MM.1S (cell line): ENCODE data around the gene IPMK.
A peak's percentile ranks its signal among the peaks of the same experiment; 100 is the strongest.
"Not testable (repeated sequence)": the region's sequence is repeated elsewhere in the genome, so short reads cannot be mapped to it uniquely, and the experiment has no call there.

ENCODE experiments used
- DNase-seq: peaks from one replicate; pipeline ENCODE4 v3.0.0-alpha.2; 2015
- H2AFZ ChIP-seq: fragments of 300-600 bp; sonication (generic); 2 replicates; pipeline ENCODE4 v1.6.0; 2016; ENCODE audit warnings: antibody characterized with exemption, low read length
- H3F3A ChIP-seq: fragments of 300-600 bp; sonication (generic); 2 replicates; pipeline ENCODE4 v1.6.1; 2016; ENCODE audit warnings: mild to moderate bottlenecking, antibody characterized with exemption, low read length, moderate library complexity, mixed read lengths; ENCODE audit not compliant: insufficient read depth
- H3K27ac ChIP-seq: fragments of 300-600 bp; sonication (generic); 2 replicates; pipeline ENCODE4 v1.5.1; 2016; ENCODE audit warnings: mild to moderate bottlenecking, low read length
- H3K27me3 ChIP-seq: fragments of 300-600 bp; sonication (generic); replicated peaks from 2 replicates; pipeline ENCODE4 v1.6.0; 2016; ENCODE audit warnings: low read length; ENCODE audit not compliant: insufficient read depth
- H3K36me3 ChIP-seq: fragments of 300-600 bp; sonication (generic); replicated peaks from 2 replicates; pipeline ENCODE4 v1.6.1; 2016; ENCODE audit warnings: mild to moderate bottlenecking, low read length, mixed read lengths; ENCODE audit not compliant: insufficient read depth
- H3K4me1 ChIP-seq: fragments of 300-600 bp; sonication (generic); 2 replicates; pipeline ENCODE4 v1.6.1; 2016; ENCODE audit warnings: low read length, mixed read lengths
- H3K4me2 ChIP-seq: fragments of 300-600 bp; sonication (generic); 2 replicates; pipeline ENCODE4 v1.6.0; 2016; ENCODE audit warnings: low read depth, low read length
- H3K4me3 ChIP-seq: fragments of 300-600 bp; sonication (generic); 2 replicates; pipeline ENCODE4 v1.5.1; 2016; ENCODE audit warnings: low read length, mixed read lengths
- H3K79me2 ChIP-seq: fragments of 300-600 bp; sonication (generic); 2 replicates; pipeline ENCODE4 v1.6.1; 2016; ENCODE audit warnings: mixed run types, low read length, mixed read lengths
- H3K9ac ChIP-seq: fragments of 300-600 bp; sonication (generic); 2 replicates; pipeline ENCODE4 v1.6.1; 2016; ENCODE audit warnings: low read length, mixed read lengths
- H3K9me2 ChIP-seq: fragments of 300-600 bp; sonication (generic); replicated peaks from 2 replicates; pipeline ENCODE4 v1.6.1; 2016; ENCODE audit warnings: mild to moderate bottlenecking, low read length, mixed read lengths; ENCODE audit not compliant: insufficient read depth
- H3K9me3 ChIP-seq: fragments of 300-600 bp; sonication (generic); replicated peaks from 2 replicates; pipeline ENCODE4 v1.6.1; 2016; ENCODE audit warnings: mild to moderate bottlenecking, low read length, mixed read lengths; ENCODE audit not compliant: insufficient read depth
- H4K20me1 ChIP-seq: fragments of 300-600 bp; sonication (generic); 2 replicates; pipeline ENCODE4 v1.6.1; 2016; ENCODE audit warnings: mild to moderate bottlenecking, low read length, moderate library complexity, mixed read lengths; ENCODE audit not compliant: insufficient read depth
- CTCF ChIP-seq: fragments of 300-600 bp; sonication (generic); IDR thresholded peaks from 2 replicates; pipeline ENCODE4 v1.5.1; 2016; ENCODE audit warnings: antibody characterized with exemption, low read length, mixed read lengths
- EZH2 ChIP-seq: fragments of 300-600 bp; sonication (generic); optimal IDR thresholded peaks from 2 replicates; pipeline ENCODE3; 2017; ENCODE audit warnings: low read depth, mild to moderate bottlenecking, antibody characterized with exemption, low read length, mixed read lengths
- EZH2phosphoT487 ChIP-seq: fragments of 300-600 bp; sonication (generic); IDR thresholded peaks from 2 replicates; pipeline ENCODE4 v1.6.1; 2018; ENCODE audit warnings: antibody characterized with exemption, low read length

Gene IPMK

GRCh38 chr10:58258977-58259692, 8.6 kb downstream of the IPMK start:
- no peak for DNase-seq
- Histone ChIP-seq H3K9me3 (no peaks in the 10 kb centered on the region), H3K4me2 (no peak overlapping the region), H3K27me3 (no peaks in the 10 kb centered on the region), H3K27ac (no peak overlapping the region), H3K9ac (no peak overlapping the region), H4K20me1 (no peaks in the 10 kb centered on the region), H3K4me3 (no peak overlapping the region), H3K4me1 (no peaks in the 10 kb centered on the region), H3F3A (no peaks in the 10 kb centered on the region), H3K79me2 (peaks cover 48% of the 10 kb centered on the region), H3K36me3 (no peaks in the 10 kb centered on the region), H3K9me2 (no peaks in the 10 kb centered on the region), H2AFZ (no peak overlapping the region)
- TF ChIP-seq EZH2 (no peak), EZH2phosphoT487 (no peak), CTCF (peak; percentile 12; the same call in 1 of the 2 replicates)

- H3K36me3 ChIP-seq, H3K9me3 ChIP-seq, H3F3A ChIP-seq, H3K4me1 ChIP-seq, H3K9ac ChIP-seq, H3K9me2 ChIP-seq, H3K27me3 ChIP-seq, DNase-seq, H3K4me3 ChIP-seq, H3K27ac ChIP-seq, H4K20me1 ChIP-seq, H2AFZ ChIP-seq, H3K4me2 ChIP-seq: not testable (repeated sequence)
- H3K79me2 ChIP-seq: peaks cover 25% of the 10 kb centered on the region
Observed at GRCh38 chr10:58256013-58256780, 11.5 kb downstream of the IPMK start.

GRCh38 chr10:58254644-58255043, 13.1 kb downstream of the IPMK start:
- Histone ChIP-seq H2AFZ (no peak overlapping the region), H3K4me3 (no peak overlapping the region), H3K4me1 (no peaks in the 10 kb centered on the region), H3F3A (no peaks in the 10 kb centered on the region), H3K27ac (no peak overlapping the region), H3K79me2 (peaks cover 10% of the 10 kb centered on the region), H3K9ac (no peak overlapping the region), H3K9me2 (no peaks in the 10 kb centered on the region), H3K36me3 (no peaks in the 10 kb centered on the region), H4K20me1 (no peaks in the 10 kb centered on the region), H3K9me3 (no peaks in the 10 kb centered on the region), H3K4me2 (no peak overlapping the region), H3K27me3 (no peaks in the 10 kb centered on the region)
- TF ChIP-seq EZH2: no peak
- TF ChIP-seq EZH2phosphoT487: no peak
- TF ChIP-seq CTCF: no peak
- no peak for DNase-seq

GRCh38 chr10:58253184-58253583, 14.5 kb downstream of the IPMK start:
- Histone ChIP-seq H3K4me2 (no peak overlapping the region), H4K20me1 (no peaks in the 10 kb centered on the region), H3K4me1 (no peaks in the 10 kb centered on the region), H2AFZ (no peak overlapping the region), H3K36me3 (no peaks in the 10 kb centered on the region), H3K9ac (no peak overlapping the region), H3K79me2 (no peaks in the 10 kb centered on the region), H3K9me2 (no peaks in the 10 kb centered on the region), H3K4me3 (no peak overlapping the region), H3K27me3 (no peaks in the 10 kb centered on the region), H3K27ac (no peak overlapping the region), H3F3A (no peaks in the 10 kb centered on the region), H3K9me3 (no peaks in the 10 kb centered on the region)
- TF ChIP-seq EZH2phosphoT487 (no peak), CTCF (no peak), EZH2 (no peak)
- no peak for DNase-seq

GRCh38 chr10:58244666-58245065, 23.0 kb downstream of the IPMK start:
- not testable (repeated sequence) for H4K20me1 ChIP-seq, H3K9me3 ChIP-seq, H3K36me3 ChIP-seq, H3K4me3 ChIP-seq, H2AFZ ChIP-seq, H3K9me2 ChIP-seq, H3K4me2 ChIP-seq, H3F3A ChIP-seq, DNase-seq, H3K79me2 ChIP-seq, H3K9ac ChIP-seq, H3K27ac ChIP-seq, H3K27me3 ChIP-seq, H3K4me1 ChIP-seq
